WTC11 (cell line): ENCODE data around the gene RHCG. TPM values are rescaled to one million over a fixed set of nuclear protein-coding genes. Genes with fewer than 3 reads are reported as not detected.

Source experiments
- ATAC-seq: fragments of 200-7000 bp; cut with Tn5 transposase; 2 replicates; pipeline ENCODE4 v1.10.0; 2021; ENCODE audit warnings: mild to moderate bottlenecking, moderate library complexity
- CTCF ChIA-PET: fragments of 300-600 bp; sonication (Branson Sonifier 250); formaldehyde crosslinking; loops from one replicate; lab custom pipeline; 2021; ENCODE audit warnings: antibody characterized with exemption; lab: Charles Lee
- POLR2A ChIA-PET: fragments of 350-600 bp; sonication (Branson Sonifier 250); formaldehyde crosslinking; loops from one replicate; lab custom pipeline; 2021; ENCODE audit warnings: antibody characterized with exemption; lab: Charles Lee
- DNase-seq: peaks from one replicate; pipeline ENCODE4 v3.0.0; 2021; ENCODE audit warnings: low spot score
- H3K27ac Mint-ChIP-seq: 2 replicates; pipeline ENCODE4 v1.8.0; 2021; ENCODE audit warnings: mixed read lengths
- H3K27me3 Mint-ChIP-seq: 2 replicates; pipeline ENCODE4 v1.8.0; 2021; ENCODE audit warnings: low read depth, mild to moderate bottlenecking, moderate library complexity, mixed read lengths
- H3K36me3 Mint-ChIP-seq: 2 replicates; pipeline ENCODE4 v1.8.0; 2021; ENCODE audit warnings: mixed read lengths
- H3K4me1 Mint-ChIP-seq: 2 replicates; pipeline ENCODE4 v1.8.0; 2022; ENCODE audit warnings: mixed read lengths
- H3K4me3 Mint-ChIP-seq: 2 replicates; pipeline ENCODE4 v1.8.0; 2021; ENCODE audit warnings: mild to moderate bottlenecking, moderate library complexity, mixed read lengths
- H3K9me3 Mint-ChIP-seq: 2 replicates; pipeline ENCODE4 v1.8.0; 2021; ENCODE audit warnings: mixed read lengths
- AR ChIP-seq: fragments of 250-450 bp; sonication (Bioruptor Pico); IDR thresholded peaks from 2 replicates; pipeline ENCODE4 v1.9.0; 2021; ENCODE audit warnings: mild to moderate bottlenecking
- CDX4 ChIP-seq: fragments of 250-450 bp; sonication (Bioruptor Pico); IDR thresholded peaks from 2 replicates; pipeline ENCODE4 v1.9.0; 2021; ENCODE audit warnings: moderate library complexity, mild to moderate bottlenecking, inconsistent platforms, borderline replicate concordance
- E2F4 ChIP-seq: sonication (generic); formaldehyde crosslinking; IDR thresholded peaks from 2 replicates; pipeline ENCODE4 v1.8.1; 2022; ENCODE audit warnings: low read depth, mild to moderate bottlenecking, moderate library complexity, missing genetic modification reagents, borderline replicate concordance
- EMX1 ChIP-seq: fragments of 250-450 bp; sonication (Bioruptor Pico); IDR thresholded peaks from 2 replicates; pipeline ENCODE4 v1.8.0; 2021; ENCODE audit warnings: mild to moderate bottlenecking
- FOXP4 ChIP-seq: sonication (generic); formaldehyde crosslinking; IDR thresholded peaks from 2 replicates; pipeline ENCODE4 v1.8.0; 2022; ENCODE audit warnings: mild to moderate bottlenecking, missing genetic modification reagents
- NFE2L1 ChIP-seq: sonication (generic); formaldehyde crosslinking; IDR thresholded peaks from 2 replicates; pipeline ENCODE4 v1.8.1; 2023; ENCODE audit warnings: missing genetic modification reagents
- NFYB ChIP-seq: sonication (generic); formaldehyde crosslinking; conservative IDR thresholded peaks from 2 replicates; pipeline ENCODE4 v1.8.0; 2022; ENCODE audit warnings: low read depth, missing genetic modification reagents
- NR3C1 ChIP-seq: sonication (generic); formaldehyde crosslinking; conservative IDR thresholded peaks from 2 replicates; pipeline ENCODE4 v1.8.1; 2023; ENCODE audit warnings: low read depth, mild to moderate bottlenecking, missing genetic modification reagents
- TP53 ChIP-seq: sonication (generic); formaldehyde crosslinking; IDR thresholded peaks from 2 replicates; pipeline ENCODE4 v1.8.1; 2023; ENCODE audit warnings: mild to moderate bottlenecking, missing genetic modification reagents
- ZNF263 ChIP-seq: sonication (generic); formaldehyde crosslinking; IDR thresholded peaks from 2 replicates; pipeline ENCODE4 v1.8.1; 2022; ENCODE audit warnings: low read depth, mild to moderate bottlenecking, moderate library complexity, missing genetic modification reagents
- ZNF512 ChIP-seq: sonication (generic); formaldehyde crosslinking; IDR thresholded peaks from 2 replicates; pipeline ENCODE4 v1.8.1; 2022; ENCODE audit warnings: missing genetic modification reagents, borderline replicate concordance
- total RNA-seq: library from RNA; stranded (reverse); gene quantifications from 3 replicates; pipeline ENCODE4 v1.2.3, GENCODE V29; 2021
- TF ChIP-seq, protein P1 (sequence below): sonication (generic); formaldehyde crosslinking; IDR thresholded peaks from 2 replicates; pipeline ENCODE4 v1.8.1; 2023; ENCODE audit warnings: mild to moderate bottlenecking, missing genetic modification reagents, borderline replicate concordance
- TF ChIP-seq, protein P2 (sequence below): sonication (generic); formaldehyde crosslinking; IDR thresholded peaks from 2 replicates; pipeline ENCODE4 v1.8.0; 2022; ENCODE audit warnings: mild to moderate bottlenecking, missing genetic modification reagents

The RHCG gene
- total RNA-seq, 1 experiment from 2014 or later = 0.31 TPM

- TF ChIP-seq, protein P1, sequence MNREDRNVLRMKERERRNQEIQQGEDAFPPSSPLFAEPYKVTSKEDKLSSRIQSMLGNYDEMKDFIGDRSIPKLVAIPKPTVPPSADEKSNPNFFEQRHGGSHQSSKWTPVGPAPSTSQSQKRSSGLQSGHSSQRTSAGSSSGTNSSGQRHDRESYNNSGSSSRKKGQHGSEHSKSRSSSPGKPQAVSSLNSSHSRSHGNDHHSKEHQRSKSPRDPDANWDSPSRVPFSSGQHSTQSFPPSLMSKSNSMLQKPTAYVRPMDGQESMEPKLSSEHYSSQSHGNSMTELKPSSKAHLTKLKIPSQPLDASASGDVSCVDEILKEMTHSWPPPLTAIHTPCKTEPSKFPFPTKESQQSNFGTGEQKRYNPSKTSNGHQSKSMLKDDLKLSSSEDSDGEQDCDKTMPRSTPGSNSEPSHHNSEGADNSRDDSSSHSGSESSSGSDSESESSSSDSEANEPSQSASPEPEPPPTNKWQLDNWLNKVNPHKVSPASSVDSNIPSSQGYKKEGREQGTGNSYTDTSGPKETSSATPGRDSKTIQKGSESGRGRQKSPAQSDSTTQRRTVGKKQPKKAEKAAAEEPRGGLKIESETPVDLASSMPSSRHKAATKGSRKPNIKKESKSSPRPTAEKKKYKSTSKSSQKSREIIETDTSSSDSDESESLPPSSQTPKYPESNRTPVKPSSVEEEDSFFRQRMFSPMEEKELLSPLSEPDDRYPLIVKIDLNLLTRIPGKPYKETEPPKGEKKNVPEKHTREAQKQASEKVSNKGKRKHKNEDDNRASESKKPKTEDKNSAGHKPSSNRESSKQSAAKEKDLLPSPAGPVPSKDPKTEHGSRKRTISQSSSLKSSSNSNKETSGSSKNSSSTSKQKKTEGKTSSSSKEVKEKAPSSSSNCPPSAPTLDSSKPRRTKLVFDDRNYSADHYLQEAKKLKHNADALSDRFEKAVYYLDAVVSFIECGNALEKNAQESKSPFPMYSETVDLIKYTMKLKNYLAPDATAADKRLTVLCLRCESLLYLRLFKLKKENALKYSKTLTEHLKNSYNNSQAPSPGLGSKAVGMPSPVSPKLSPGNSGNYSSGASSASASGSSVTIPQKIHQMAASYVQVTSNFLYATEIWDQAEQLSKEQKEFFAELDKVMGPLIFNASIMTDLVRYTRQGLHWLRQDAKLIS (CRISPR knock-in tag) = no peak
- TF ChIP-seq, protein P2, sequence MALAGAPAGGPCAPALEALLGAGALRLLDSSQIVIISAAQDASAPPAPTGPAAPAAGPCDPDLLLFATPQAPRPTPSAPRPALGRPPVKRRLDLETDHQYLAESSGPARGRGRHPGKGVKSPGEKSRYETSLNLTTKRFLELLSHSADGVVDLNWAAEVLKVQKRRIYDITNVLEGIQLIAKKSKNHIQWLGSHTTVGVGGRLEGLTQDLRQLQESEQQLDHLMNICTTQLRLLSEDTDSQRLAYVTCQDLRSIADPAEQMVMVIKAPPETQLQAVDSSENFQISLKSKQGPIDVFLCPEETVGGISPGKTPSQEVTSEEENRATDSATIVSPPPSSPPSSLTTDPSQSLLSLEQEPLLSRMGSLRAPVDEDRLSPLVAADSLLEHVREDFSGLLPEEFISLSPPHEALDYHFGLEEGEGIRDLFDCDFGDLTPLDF (CRISPR knock-in tag) = no peak
- TF ChIP-seq E2F4 (CRISPR knock-in tag) (no peak), TP53 (CRISPR knock-in tag) (no peak), AR (CRISPR knock-in tag) (no peak)
These were observed 36.3 kb downstream of the RHCG start (continued) for GRCh38 chr15:89460048-89460447.

- Mint-ChIP-seq H3K4me3 (no peak overlapping the region), H3K4me1 (peaks cover 18% of the 10 kb centered on the region), H3K9me3 (peaks cover 18% of the 10 kb centered on the region), H3K36me3 (peaks cover 3% of the 10 kb centered on the region; the same call in 1 of the 2 replicates), H3K27ac (no peak overlapping the region), H3K27me3 (peaks cover 85% of the 10 kb centered on the region)
- ATAC-seq = no peak
- POLR2A ChIA-PET = no interaction called here
- CTCF ChIA-PET = interaction anchor here (0.8 to 5.6 kb wide), 2 partner anchors 16 to 101 kb away, joined by 3 to 36 read pairs; no protein-coding TSS in a partner anchor
- DNase-seq = no peak
- no peak for TF ChIP-seq ZNF263 (CRISPR knock-in tag)
- TF ChIP-seq ZNF512 (CRISPR knock-in tag) = no peak
- no peak for TF ChIP-seq NFYB (CRISPR knock-in tag)
- TF ChIP-seq NFE2L1 (CRISPR knock-in tag) = no peak
- no peak for TF ChIP-seq FOXP4
- TF ChIP-seq, protein P2 (CRISPR knock-in tag) = no peak
- TF ChIP-seq, protein P1 (CRISPR knock-in tag) = no peak
- TF ChIP-seq CDX4 (CRISPR knock-in tag) = no peak
- TF ChIP-seq EMX1 (CRISPR knock-in tag) = no peak
- TF ChIP-seq NR3C1 (CRISPR knock-in tag) = no peak
These were observed 36.9 kb downstream of the RHCG start for GRCh38 chr15:89459271-89460038.
